T-helper 2 cell (primary cell): ENCODE data around the gene IMMP2L.

Experiments used
- DNase-seq, 5 experiments: peaks; one replicate each; pipeline versions ENCODE4 v3.0.0 to v3.0.0-alpha.2; 2012 to 2022

The IMMP2L gene

DNA sequence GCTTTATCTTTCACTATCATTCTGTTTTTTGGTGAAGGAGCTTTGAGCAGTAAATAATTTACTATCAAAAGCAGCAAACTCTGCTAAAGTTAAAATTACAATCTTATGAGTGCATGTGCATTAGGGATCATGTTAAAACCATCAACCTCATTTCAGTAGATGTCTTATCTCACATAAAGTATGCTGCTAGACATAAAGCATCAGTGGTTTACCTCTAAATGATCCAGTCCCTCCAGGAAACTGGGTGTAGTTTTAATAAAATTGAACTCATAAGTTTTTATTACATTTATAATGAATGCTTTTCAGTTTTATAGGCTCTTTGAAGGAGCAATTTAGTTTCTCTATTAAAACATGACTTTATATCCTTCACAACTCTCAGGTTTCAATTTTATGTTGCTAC lies 362.6 kb downstream of the IMMP2L start:
- no peak for DNase-seq

DNA sequence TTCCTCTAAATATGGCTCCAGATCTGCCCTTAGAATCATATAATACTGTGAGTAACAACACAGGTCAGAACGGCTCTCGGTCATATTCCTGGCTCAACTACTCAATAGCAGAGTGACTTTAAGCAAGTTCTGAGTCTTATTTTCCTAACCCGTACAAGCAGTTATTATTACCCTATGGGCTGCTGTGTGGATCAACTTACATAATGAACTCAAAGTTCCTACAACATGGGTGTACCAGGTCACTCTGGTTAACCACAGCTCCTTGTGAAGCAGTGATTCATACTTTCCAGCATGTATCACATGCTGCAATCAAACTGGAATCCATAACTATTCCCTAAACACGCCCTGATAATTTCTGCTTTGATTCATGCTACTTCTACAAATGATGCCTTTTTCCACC lies 364.0 kb downstream of the IMMP2L start:
- DNase-seq = no peak

DNA sequence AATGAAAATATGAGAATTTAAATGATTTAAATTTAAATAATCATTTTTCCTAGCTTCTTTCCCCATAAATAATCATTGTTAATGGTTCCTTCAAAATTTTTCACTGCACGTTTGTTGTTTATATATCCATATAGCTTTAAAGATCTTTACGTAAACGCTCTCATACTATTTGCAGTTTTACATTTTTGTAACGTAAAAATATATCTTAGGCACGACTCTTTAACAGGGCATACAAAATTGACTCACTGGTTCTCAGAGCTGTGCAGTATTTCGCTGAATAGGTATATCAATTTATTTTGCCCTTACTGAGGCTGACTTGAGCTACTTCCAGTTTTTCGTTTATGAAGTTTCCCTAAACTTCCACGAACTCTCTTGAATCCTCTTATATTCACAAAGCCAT lies 365.6 kb downstream of the IMMP2L start:
- DNase-seq = no peak

DNA sequence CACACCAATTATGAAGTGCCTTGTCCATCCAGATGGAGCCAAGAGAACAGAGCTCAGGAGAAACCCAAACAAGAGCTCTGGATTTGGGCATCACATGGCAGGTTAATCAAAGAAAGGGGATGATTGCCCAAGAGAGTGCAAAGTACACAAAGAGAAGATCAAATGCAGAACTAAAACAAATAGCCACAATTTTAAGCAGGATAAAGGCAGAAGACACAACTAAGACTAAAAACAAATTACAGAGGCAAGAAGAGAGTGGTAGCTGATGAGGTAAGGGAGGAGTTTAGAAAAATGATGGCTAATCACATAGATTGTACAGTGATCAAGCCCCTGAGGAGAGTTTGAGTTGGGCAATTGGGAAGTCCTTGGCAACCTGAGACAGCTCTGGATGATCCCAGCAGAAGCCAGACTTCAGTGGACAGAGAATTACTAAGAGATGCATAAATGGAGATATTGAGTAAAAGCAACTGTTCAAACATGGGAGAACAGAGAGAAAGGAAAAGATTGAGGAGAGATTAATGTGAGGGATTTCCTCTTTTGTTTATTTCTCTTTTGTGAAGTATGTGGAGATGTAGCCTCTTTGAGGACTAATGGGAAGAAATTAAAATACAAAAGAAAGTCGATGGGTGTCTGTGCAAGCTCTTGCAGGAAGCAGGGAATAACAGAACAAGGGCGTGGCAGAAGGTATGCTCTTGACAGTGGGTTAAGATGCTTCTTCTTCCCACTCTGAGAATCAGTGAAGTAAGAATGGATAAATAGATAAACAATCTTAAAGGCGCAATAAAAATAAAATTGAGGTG lies 369.5 kb downstream of the IMMP2L start:
- DNase-seq = no peak

DNA sequence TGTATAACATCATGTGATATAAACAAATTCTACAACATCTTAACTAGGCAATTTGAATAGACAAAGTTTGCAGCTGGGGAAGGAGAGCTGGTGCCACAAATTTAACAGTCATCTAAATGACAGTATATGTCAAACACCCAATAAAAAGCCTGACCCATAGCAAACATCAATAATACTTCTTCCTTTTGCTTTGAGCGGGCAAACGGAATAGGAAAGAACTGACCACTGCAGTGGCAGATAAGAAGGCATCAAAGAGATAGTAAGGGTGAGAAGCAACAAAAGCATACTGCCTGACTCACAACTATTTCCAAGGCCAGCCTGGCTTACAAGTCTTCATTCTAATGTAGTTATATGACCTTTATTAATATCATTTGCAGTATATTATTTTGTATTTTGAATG lies 371.5 kb downstream of the IMMP2L start:
- DNase-seq = no peak

DNA sequence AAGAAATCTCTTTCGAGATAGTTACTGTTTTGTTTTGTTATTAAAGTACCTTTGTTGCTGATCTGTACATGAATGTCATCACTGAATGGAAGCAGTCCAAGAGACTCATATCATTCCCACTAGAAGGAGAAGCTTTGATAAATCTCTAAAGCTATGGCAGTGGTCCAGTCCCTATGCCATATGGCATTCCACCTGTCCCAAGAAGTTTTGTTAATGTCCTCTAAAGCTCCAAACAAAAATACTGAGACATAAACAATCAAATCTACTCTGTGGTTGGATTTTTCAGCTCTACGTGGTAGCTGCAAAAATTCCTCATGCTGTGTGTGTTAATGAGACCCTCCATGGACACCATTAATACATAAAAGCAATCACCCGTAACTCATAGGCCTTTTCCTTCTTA lies 377.3 kb downstream of the IMMP2L start:
- DNase-seq = no peak

DNA sequence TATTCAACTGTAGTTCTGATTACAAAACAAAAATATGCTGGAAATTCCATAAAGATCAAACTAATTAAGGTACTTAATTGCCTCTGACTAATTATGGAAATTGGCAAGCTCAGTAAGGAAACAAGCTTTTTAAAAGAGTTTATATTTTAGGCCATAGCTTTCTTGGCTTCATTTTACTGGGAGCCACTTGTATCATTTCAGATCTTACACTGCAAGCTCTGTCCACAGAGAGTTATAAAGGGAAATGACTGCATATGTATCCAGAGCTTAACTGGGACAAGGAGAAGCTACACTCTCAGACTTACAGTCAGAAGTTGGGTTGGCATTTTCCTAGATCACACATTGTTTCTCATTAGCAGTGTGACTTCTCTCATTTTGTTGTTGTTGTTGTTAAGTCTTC lies 379.0 kb downstream of the IMMP2L start:
- DNase-seq = no peak

DNA sequence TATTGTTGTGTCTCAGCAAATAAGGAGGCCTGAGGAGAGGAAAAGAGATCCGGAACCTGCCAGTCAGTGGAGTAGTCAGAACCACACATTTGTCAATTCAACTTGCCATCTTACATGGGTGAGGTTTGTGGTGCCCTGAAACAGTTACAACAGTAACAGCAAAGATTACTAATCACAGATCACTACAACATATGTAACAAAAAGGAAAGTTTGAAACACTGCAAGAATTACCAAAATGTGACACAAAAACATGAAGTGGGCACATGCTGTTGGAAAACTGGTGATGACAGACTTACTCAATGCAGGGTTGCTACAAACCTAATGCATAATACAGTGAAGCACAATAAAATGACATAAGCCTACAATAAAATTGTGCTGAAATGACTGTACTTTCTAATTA lies 382.0 kb downstream of the IMMP2L start:
- no peak for DNase-seq

DNA sequence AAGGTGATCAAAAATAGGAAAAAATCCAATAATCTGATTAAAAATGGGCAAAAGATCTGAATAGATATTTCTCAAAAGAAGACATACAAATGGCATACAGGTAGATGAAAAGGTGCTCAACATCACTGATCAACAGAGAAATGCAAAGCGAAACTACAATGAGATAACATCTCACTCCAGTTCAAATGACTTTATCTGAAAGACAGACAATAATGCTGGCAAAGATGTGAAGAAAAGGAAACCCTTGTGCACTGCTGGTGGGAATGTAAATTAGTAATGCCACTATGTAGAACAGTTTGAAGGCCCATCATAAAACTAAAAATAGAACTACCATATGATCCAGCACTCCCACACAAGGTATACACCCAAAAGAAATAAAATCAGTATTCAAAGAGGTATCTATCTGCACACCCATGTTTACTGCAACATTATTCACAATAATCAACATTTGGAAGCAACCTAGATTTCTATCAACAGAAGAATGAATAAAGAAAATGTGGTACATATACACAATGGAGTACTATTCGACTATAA lies 386.3 kb downstream of the IMMP2L start:
- DNase-seq = peak in 1 of 5 experiments; percentile 60

DNA sequence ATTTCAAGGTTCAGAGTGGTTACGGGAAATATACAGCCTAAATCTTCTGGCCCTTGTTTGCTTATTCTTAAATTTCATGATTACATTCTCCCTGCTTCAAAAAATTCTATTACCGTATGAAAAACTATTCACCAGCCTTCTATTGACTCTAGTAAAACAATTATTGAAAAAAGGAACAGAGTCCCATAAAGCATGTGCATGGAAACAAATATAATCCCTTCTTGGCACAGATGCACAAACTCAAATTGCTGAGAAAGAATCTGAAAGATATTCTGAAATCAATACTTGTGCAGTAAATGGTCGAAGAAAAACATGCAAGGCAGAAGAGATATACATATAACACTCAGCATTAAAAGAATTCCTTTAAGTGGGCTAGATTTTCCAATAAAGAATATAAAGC lies 387.8 kb downstream of the IMMP2L start:
- DNase-seq = no peak

DNA sequence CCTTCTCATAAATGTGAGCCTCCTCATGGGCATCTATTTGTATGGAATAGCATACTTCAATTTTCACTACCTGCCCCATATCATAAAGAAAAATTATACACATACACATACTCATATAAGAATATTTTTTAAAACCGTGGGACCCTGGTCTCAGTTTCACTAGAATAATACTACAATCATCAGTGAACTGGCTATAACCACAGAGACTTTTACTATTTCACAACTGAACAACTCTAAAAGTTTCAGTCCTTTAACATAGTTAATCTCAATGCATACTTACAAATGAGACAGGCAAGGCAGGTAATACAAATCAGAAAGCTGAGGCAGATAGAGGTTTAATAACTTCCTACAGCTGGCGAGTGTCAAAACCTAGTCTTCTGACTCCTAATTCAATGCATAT lies 388.3 kb downstream of the IMMP2L start:
- peak in 1 of 5 experiments; percentile 4 for DNase-seq

DNA sequence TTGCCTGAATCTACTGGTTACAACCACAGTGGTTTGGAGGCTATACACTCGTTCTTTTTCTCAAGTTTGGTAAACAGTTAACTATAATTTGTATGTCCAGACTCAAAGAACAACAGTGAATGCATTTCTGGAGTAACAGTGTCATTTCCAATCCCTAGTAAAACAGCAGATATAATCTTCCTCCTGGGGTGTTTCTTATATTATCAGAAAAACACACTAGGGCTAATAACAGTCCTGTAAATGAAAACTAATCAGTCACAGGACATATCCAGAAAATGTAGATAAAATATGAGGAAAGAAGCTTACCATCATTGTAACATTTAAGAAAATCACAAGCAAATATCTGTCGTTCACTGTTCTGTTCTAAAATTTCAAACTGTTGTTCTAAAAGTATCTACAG lies 388.8 kb downstream of the IMMP2L start:
- no peak for DNase-seq

DNA sequence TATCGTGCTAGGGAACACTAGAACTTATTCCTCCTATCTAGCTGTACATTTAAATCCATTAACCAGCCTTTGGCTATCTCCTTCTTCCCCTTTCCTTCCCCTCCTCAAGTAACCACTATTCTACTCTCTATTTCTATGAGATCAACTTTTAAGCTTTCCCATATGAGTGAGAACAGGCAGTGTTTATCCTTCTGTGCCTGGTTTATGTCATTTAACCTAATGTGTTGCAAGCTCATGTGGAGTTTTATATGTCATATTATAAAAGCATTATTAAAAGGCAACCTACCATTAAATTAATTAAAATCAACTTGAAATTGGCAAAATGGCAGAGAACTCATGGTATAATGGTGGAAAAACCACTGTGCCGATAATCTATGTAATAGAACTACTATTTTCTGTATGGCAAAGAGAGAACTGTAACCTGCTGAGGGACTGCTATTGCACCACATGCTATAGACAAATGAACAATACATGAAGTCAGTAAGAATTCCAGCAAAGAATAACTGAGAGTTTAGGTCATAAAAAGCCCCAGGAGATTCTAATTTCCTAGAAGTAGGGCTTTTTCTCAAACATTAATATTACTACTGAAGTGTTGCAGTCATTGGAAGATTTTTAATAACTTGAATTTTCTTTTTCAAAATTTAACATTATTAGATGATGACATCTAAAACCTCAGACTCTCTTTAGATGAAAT lies 389.6 kb downstream of the IMMP2L start:
- DNase-seq = no peak

DNA sequence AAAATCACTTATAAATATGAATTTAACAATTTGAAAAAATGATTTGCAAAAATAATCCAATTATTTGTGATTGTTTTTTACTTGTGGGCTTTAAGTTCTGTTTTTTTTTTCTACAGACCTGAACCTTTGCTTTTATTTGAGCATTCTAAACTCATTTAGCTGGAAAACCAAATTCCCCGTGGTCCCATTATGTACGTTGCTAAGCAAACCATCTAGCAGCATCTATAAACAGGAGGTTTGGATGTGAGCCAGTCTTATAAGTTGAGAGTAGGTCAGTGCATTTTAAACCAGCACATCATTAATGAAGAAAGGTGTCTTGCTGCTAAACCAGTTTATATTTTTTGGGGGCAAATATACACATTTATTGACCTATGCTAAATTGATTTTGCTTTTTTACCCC lies 394.1 kb downstream of the IMMP2L start:
- DNase-seq = no peak

DNA sequence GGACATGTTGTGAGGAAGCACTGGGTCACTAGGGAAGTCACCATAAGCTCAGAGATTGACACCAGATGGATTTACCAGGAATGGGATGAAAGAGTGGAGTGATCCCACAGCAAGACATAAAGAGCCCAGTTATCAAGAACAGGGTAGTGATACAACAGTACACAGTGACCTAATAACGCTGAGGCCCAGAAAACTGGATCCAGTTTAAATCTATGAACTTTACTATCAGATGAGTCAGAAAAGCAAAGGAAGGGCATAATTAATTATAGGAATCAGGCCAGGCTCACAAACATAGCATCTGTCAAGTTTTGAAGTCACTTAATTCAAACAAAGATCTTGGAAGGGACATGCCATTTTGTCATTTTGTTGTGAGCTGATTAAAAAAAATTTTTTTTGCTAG lies 397.9 kb downstream of the IMMP2L start:
- no peak for DNase-seq

DNA sequence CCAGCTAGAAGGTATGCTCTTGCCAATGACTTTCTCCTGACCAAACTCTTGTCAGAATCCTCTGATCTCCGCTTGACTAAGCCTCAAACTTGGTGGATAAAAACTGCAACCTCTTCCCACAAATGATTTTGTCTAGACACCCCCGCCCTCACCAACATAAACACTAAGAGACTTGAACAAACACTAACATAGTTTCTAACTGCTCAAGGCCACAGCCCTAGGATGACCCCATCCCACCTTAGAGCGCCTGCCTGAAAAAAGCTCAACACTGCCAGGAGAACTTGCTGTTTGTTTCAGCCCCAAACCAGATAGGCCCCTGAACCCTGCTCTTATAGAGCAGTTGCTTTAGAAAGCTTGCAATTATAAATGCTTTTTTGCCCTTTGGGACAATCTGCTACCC lies 399.6 kb downstream of the IMMP2L start:
- DNase-seq = no peak

DNA sequence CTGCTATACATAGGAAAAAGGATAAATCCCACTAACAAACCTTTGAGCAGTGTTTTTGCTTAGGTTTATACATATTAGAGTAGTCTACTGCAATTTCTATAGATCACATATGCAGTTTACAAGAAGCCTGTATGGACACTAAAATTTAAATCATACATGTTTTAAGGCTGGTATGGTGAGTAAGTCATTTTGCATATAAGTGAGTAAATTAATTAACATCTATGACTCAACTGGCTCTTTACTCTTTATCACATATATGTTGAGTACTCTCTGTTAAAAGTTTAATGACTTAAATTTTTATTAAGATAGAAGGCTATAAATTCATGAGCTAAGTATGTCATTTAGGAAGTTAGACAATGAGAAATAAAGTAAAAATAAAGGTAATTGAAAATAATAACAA lies 402.0 kb downstream of the IMMP2L start:
- DNase-seq = no peak

DNA sequence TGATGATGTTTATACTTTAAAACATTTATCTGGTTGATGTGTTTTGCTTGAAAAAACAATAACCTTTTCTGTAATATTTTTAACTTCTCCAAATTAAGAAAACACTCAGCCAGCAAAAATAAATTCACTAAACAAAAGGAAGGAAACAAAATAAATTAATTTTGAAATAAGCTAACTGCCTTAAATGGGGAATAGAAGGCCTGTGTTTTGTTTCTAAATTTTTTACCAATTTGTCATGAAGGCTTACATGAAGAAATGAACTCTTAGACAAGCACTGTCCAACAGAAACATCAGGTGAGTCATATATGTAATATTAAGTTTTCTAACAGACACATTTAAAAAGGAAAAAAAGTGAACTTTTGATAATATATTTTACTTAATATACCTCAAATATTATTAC lies 402.9 kb downstream of the IMMP2L start:
- DNase-seq = no peak

DNA sequence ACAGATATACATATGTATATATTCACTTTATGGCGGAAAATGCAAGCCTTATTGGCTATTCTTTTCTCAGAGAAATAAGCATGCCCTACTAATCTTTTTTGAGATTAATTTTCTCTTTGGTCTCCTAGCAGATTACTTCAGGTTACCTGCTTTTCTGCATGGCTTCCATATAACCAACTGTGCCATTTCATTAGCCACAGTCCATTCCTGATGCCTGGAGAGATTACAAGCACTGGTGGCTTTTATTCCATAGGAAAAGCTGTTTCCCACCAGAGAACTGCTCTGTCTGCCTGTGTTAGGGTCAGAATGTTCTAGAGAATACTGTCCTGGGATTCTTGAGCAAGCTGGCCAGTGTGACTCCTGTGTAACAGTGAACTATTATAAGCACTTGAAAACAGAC lies 411.6 kb downstream of the IMMP2L start:
- DNase-seq = no peak

DNA sequence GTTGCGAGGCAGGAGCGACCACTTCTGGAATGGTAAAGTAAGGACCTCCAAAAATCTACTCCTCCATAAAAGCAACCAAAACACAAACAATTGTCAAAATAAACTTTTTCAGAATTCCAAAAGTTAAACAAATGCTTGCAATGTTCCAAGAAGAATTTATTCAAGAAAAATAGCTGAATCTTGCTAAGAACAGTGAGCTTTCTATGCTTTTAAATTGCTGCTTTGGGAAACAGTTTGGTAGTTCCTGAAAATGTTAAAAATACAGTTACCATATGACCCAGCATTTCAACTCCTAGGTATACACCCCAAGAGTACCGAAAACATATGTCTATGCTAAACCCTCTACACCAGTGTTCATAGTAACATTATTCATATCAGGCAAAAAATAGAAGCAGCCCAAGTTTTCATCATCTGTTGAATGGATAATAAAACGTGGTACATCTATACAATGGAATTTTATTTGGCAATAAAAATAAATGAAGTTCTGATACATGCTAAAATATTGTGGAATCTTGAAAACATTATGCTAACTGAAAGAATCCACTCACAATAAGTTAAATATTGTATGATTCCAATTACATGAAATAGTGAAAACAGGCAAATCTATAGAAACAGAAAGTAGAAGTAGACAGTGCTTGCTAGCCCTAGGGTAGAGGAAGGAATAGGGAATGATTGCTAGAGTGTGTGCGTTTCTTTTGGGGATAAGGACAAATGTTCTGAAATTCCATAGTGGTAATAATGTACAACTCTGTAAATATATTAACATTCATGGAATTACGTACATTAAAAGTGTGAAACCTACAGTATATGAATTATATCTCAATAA lies 414.4 kb downstream of the IMMP2L start:
- no peak for DNase-seq

DNA sequence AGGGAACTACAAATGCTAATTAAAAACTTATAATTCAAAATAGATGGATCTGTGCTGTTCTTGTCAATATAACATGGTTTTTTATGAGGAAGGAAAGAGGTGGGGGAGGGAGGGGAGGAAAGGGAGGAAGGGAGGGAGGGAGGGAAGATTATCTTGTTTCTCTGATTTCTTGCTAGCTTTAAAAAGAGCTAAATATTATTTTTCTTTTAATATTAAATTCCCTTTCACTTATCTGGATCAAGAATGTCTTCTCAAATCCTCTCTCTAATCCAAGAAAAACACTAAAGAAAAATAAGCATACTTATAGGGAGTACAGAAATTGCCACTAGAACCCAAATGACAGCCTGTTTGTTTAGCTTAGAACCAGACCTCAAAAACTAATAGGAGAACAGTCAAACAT lies 416.2 kb downstream of the IMMP2L start:
- no peak for DNase-seq

DNA sequence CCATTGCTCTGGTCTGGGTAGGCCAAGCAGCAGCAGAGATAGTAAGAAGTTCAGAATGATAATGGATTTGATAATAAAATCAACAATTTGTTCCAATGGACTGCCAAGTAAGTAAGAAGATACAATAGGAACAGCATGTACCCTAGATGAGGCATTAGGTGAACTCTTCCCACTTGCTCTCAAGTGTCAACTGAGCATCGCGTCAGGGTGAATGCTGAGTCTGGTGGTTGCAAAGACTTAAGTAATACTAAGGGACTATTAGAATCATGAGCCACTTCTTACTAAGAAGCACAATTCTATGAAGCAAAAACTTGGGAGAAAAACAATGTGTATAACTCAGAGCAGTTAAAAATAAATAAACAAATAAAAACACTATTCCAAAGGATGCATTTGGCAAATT lies 416.8 kb downstream of the IMMP2L start:
- DNase-seq = no peak

DNA sequence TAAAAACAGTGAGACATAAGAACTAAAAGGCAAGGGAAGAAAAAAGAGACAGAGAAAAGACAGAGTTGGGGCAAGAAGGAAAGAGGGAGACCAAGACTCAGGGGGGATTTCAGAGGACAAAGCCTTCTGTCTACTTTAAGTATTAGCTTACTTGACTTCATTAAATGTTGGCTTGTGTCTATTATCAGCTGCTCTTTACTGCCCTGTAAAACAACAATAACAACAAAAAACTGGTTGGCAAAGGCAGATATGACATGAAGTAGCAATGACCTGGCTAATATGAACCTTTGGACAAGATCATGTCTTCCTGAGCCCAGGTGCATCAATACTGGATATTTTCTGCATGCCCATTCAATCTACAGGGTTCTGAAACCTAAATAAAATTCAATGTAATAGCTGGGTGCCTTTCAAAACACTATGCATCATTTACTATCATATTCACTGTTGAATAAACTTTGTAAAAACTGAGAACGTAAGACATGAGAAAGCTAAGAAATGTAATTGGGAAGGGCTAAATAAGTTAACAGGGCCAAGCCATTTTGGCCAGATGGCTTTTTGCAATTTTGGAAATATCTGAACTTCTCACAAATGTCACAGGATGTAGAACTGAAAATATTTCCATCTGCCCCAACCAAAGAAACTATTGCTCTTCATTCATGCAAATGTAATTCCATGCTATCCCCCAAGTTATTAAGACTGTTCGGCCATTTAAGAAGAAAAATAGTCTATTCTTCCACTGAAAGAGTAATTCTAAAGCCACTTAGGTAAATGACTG lies 422.0 kb downstream of the IMMP2L start:
- no peak for DNase-seq
